ENCODE results near the gene TEX2.

DNA sequence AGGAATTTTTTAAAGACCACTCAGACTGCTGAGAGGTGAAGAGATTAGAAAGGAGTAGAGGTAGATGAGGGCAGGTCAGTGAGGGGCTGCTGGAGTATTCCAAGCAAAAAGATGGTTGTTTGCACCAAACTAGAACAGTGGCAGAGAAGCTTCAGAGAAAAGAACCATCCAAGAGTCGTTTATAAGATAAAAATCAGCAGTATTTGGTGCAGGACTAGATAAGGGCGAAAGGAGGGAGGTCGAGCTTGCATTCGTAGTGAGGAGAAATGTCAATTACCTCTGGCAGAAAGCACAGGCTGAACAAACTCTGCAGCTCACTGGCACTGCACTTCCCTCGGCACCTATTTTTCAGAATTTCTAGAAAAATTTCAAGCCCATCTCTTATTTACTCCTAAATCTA, 9.6 kb downstream of the TEX2 start:
- TF ChIP-seq POLR2AphosphoS5 (IDR thresholded peaks at IDR 0.05): no peak
- TF ChIP-seq, protein P1, sequence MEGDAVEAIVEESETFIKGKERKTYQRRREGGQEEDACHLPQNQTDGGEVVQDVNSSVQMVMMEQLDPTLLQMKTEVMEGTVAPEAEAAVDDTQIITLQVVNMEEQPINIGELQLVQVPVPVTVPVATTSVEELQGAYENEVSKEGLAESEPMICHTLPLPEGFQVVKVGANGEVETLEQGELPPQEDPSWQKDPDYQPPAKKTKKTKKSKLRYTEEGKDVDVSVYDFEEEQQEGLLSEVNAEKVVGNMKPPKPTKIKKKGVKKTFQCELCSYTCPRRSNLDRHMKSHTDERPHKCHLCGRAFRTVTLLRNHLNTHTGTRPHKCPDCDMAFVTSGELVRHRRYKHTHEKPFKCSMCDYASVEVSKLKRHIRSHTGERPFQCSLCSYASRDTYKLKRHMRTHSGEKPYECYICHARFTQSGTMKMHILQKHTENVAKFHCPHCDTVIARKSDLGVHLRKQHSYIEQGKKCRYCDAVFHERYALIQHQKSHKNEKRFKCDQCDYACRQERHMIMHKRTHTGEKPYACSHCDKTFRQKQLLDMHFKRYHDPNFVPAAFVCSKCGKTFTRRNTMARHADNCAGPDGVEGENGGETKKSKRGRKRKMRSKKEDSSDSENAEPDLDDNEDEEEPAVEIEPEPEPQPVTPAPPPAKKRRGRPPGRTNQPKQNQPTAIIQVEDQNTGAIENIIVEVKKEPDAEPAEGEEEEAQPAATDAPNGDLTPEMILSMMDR (IDR thresholded peaks at IDR 0.05): no peak

Measured in transverse colon (tissue), 4 donors.